Sigmoid colon (tissue), 7 donors: ENCODE data around the gene AMDHD1. TPM values are rescaled to one million over a fixed set of nuclear protein-coding genes. Genes with fewer than 3 reads are reported as not detected.

Experiments
- DNase-seq: peaks from one replicate; pipeline ENCODE4 v3.0.0-alpha.2; 2019
- H3K27ac ChIP-seq, 4 donors: fragments of 200-600 bp; sonication (generic); one replicate each; pipeline ENCODE4 v1.5.1; 2016 to 2019; ENCODE audit warnings: mild to moderate bottlenecking in 1 of 4
- H3K27me3 ChIP-seq, 3 donors: fragments of 200-600 bp; sonication (generic); one replicate each; pipeline ENCODE4 v1.5.1; 2019; ENCODE audit warnings: mild to moderate bottlenecking in 1 of 3
- H3K36me3 ChIP-seq, 4 donors: fragments of 200-600 bp; sonication (generic); one replicate each; pipeline ENCODE4 v1.5.1; 2016 to 2019
- H3K4me1 ChIP-seq, 4 donors: fragments of 200-600 bp; sonication (generic); one replicate each; pipeline ENCODE4 v1.5.1; 2017 to 2019
- H3K4me3 ChIP-seq, 4 donors: fragments of 200-600 bp; sonication (generic); one replicate each; pipeline ENCODE4 v1.5.1; 2017 to 2019; ENCODE audit warnings: mild to moderate bottlenecking in 2 of 4, moderate library complexity in 1 of 4
- H3K9me3 ChIP-seq, 4 donors: fragments of 200-600 bp in 3 of 4; sonication (generic) in 3 of 4; one replicate each; pipeline versions ENCODE4 v1.5.1 to v1.6.1; 2013 to 2019
- CTCF ChIP-seq, 4 experiments: fragments of 450-650 bp in 3 of 4; fragments of 200-600 bp in 1 of 4; IDR thresholded peaks; one replicate each; pipeline ENCODE4 v1.5.1; 2016 to 2019; ENCODE audit warnings: antibody characterized with exemption in 4 of 4, mild to moderate bottlenecking in 3 of 4, moderate library complexity in 2 of 4
- EP300 ChIP-seq, 4 donors: sonication (generic); formaldehyde crosslinking; IDR thresholded peaks; one replicate each; pipeline ENCODE4 v1.6.1; 2017; ENCODE audit warnings: antibody characterized with exemption in 4 of 4
- POLR2A ChIP-seq, 2 donors: fragments of 450-650 bp; IDR thresholded peaks; one replicate each; pipeline ENCODE4 v1.6.1; 2016; ENCODE audit warnings: antibody characterized with exemption in 2 of 2, mild to moderate bottlenecking in 2 of 2, moderate library complexity in 2 of 2
- POLR2AphosphoS5 ChIP-seq, 4 donors: sonication (generic); formaldehyde crosslinking; IDR thresholded peaks; one replicate each; pipeline ENCODE4 v1.6.1; 2017; ENCODE audit warnings: antibody characterized with exemption in 4 of 4
- WGBS, 2 donors: extraction: QIAGEN DNeasy Blood & Tissue Kit; methylation state at CpG; one replicate each; pipeline ENCODE4 v1.1.7; 2013; 5-methylcytosine and 5-hydroxymethylcytosine counted together
- intact Hi-C: fragments of 100-400 bp; cut with DNase I; formaldehyde crosslinking; loops from one replicate; pipeline ENCODE4 v1.15.1; 2023
- polyA plus RNA-seq, 3 donors: library from polyadenylated mRNA; stranded (reverse); fragments of 200-250 nt; gene quantifications; one replicate each; pipeline ENCODE4 v1.2.3, GENCODE V29; 2013
- total RNA-seq, 4 donors: library from RNA; depleted of rRNA; stranded (reverse); fragments of >200 nt; gene quantifications; one replicate each; pipeline ENCODE4 v1.1.0, GENCODE V29; 2016
- donor health status: healthy with polysubstance abuse.
- donor health status: Bipolar disorder and iron deficiency.
- donor health status: healthy.

AMDHD1 gene
- total and polyA plus RNA-seq, 7 donors, result 0.47 to 1.2 (median 0.71) TPM; not detected in 2

- peaks cover 0 to 11% (median 7%) of the 10 kb centered on the region in 4 donors for H3K4me1 ChIP-seq
- DNase-seq, result no peak
- intact Hi-C loops, result loop anchor here (5.0 kb wide), 1 partner anchor 85 kb away; the partner anchor contains the start of gene SNRPF
- peak overlapping the region; percentile 83 to 96 (median 90) for H3K4me3 ChIP-seq
- no peaks in the 10 kb centered on the region for H3K9me3 ChIP-seq
- H3K27ac ChIP-seq, result peak overlapping the region; percentile 84 to 89 (median 85)
- TF ChIP-seq CTCF (IDR thresholded peaks at IDR 0.05) (no peak), POLR2AphosphoS5 (IDR thresholded peaks at IDR 0.05) (no peak), EP300 (IDR thresholded peaks at IDR 0.05) (no peak), POLR2A (IDR thresholded peaks at IDR 0.05) (no peak)
- WGBS, 2 donors, result 4 to 13% methylated on average over 13 of the region's 13 CpGs
- H3K27me3 ChIP-seq, result no peaks in the 10 kb centered on the region
- no peaks in the 10 kb centered on the region for H3K36me3 ChIP-seq
Observed at GRCh38 chr12:95942101-95942523, 1.0 kb upstream of the AMDHD1 start.

GRCh38 chr12:95942524-95943329 lies 404 bp upstream of the AMDHD1 start, which contains the start of gene CCDC38:
TSS of gene CCDC38 (minus strand) at chr12:95942614. CDS start at chr12:95936509, 6,105 bp downstream.
- H3K27ac ChIP-seq, result peak within 1 kb of the TSS; percentile 84 to 89 (median 85)
- intact Hi-C loops, result loop anchor here (5.0 kb wide), 1 partner anchor 85 kb away; the partner anchor contains the start of gene SNRPF
- TF ChIP-seq CTCF (IDR thresholded peaks at IDR 0.05) (no peak), POLR2A (IDR thresholded peaks at IDR 0.05) (peak; percentile 14 to 19), EP300 (IDR thresholded peaks at IDR 0.05) (no peak), POLR2AphosphoS5 (IDR thresholded peaks at IDR 0.05) (peak in 3 of 4 donors; percentile 35 to 41 (median 37))
- 1% methylated on average over 51 of the region's 51 CpGs for WGBS, 2 donors
- DNase-seq, result peak; percentile 91
- no peaks in the 10 kb centered on the region for H3K27me3 ChIP-seq
- H3K4me3 ChIP-seq, result peak within 1 kb of the TSS; percentile 83 to 96 (median 90)
- peaks cover 0 to 11% (median 7%) of the 10 kb centered on the region in 4 donors for H3K4me1 ChIP-seq
- H3K9me3 ChIP-seq, result no peaks in the 10 kb centered on the region
- no peaks in the 10 kb centered on the region for H3K36me3 ChIP-seq

- intact Hi-C loops, result loop anchor here (5.0 kb wide), 1 partner anchor 87 kb away; the partner anchor contains the start of gene SNRPF
- WGBS, 2 donors, result 80 to 92% methylated on average over 10 of the region's 10 CpGs
- no peak overlapping the region for H3K4me3 ChIP-seq
Observed at GRCh38 chr12:95944108-95944704, 1.1 kb downstream of the AMDHD1 start.

More at GRCh38 chr12:95944108-95944704, 1.1 kb downstream of the AMDHD1 start:
- Histone ChIP-seq H3K4me1 (peaks cover 0 to 11% (median 7%) of the 10 kb centered on the region in 4 donors), H3K27me3 (no peaks in the 10 kb centered on the region), H3K36me3 (no peaks in the 10 kb centered on the region), H3K27ac (no peak overlapping the region), H3K9me3 (no peaks in the 10 kb centered on the region)
- TF ChIP-seq POLR2A (IDR thresholded peaks at IDR 0.05), result no peak
- TF ChIP-seq CTCF (IDR thresholded peaks at IDR 0.05), result no peak
- no peak for DNase-seq
